GM18951 (cell line): ENCODE measurements around the gene APBB2.

Experiments used
- POLR2A ChIP-seq: IDR thresholded peaks from 4 replicates; pipeline ENCODE4 v1.6.1; 2011; ENCODE audit warnings: mild to moderate bottlenecking; ENCODE audit not compliant: insufficient read length, insufficient read depth; ENCODE audit errors: extremely low read depth
- in situ Hi-C: fragments of 300-500 bp; cut with MboI; formaldehyde crosslinking; loops from one replicate; pipeline ENCODE4 v1.12.0; 2022; ENCODE audit warnings: low sequenced_read_pairs, mixed read lengths, inconsistent platforms; ENCODE audit not compliant: unreplicated experiment

APBB2 gene

GRCh38 chr4:40991908-40992307, 222.4 kb downstream of the APBB2 start:
- TF ChIP-seq POLR2A = no peak
- in situ Hi-C loops = no loop called here

- no peak for TF ChIP-seq POLR2A
- in situ Hi-C loops = no loop called here
These were observed 223.5 kb downstream of the APBB2 start for GRCh38 chr4:40990899-40991265.

GRCh38 chr4:40990236-40990898, 224.0 kb downstream of the APBB2 start:
- in situ Hi-C loops = no loop called here
- no peak for TF ChIP-seq POLR2A

GRCh38 chr4:40987151-40987550, 227.2 kb downstream of the APBB2 start:
- in situ Hi-C loops = no loop called here
- no peak for TF ChIP-seq POLR2A

- in situ Hi-C loops = no loop called here
- TF ChIP-seq POLR2A = no peak
These were observed 228.0 kb downstream of the APBB2 start for GRCh38 chr4:40986375-40986774.

GRCh38 chr4:40984051-40984450, 230.3 kb downstream of the APBB2 start:
- no peak for TF ChIP-seq POLR2A

GRCh38 chr4:40980318-40980883, 233.9 kb downstream of the APBB2 start:
- in situ Hi-C loops = no loop called here

More at GRCh38 chr4:40984051-40984450, 230.3 kb downstream of the APBB2 start:
- in situ Hi-C loops = no loop called here

GRCh38 chr4:40978548-40978947, 235.8 kb downstream of the APBB2 start:
- in situ Hi-C loops = no loop called here

More at GRCh38 chr4:40980318-40980883, 233.9 kb downstream of the APBB2 start:
- no peak for TF ChIP-seq POLR2A

GRCh38 chr4:40976343-40976742, 238.0 kb downstream of the APBB2 start:
- TF ChIP-seq POLR2A = no peak
- in situ Hi-C loops = no loop called here

More at GRCh38 chr4:40978548-40978947, 235.8 kb downstream of the APBB2 start:
- TF ChIP-seq POLR2A = no peak

- in situ Hi-C loops = loop anchor here (5.0 kb wide), 1 partner anchor 245 kb away; no protein-coding TSS in a partner anchor
- TF ChIP-seq POLR2A = no peak
These were observed 241.6 kb downstream of the APBB2 start for GRCh38 chr4:40972722-40973121.

- in situ Hi-C loops = loop anchor here (5.0 kb wide), 1 partner anchor 246 kb away; no protein-coding TSS in a partner anchor
- TF ChIP-seq POLR2A = no peak
These were observed 243.0 kb downstream of the APBB2 start for GRCh38 chr4:40971338-40971737.

GRCh38 chr4:40969501-40969900, 244.8 kb downstream of the APBB2 start:
- no peak for TF ChIP-seq POLR2A
- in situ Hi-C loops = no loop called here

- TF ChIP-seq POLR2A = no peak
- in situ Hi-C loops = no loop called here
These were observed 246.8 kb downstream of the APBB2 start for GRCh38 chr4:40967550-40967949.

GRCh38 chr4:40966091-40966490, 248.3 kb downstream of the APBB2 start:
- no peak for TF ChIP-seq POLR2A
- in situ Hi-C loops = no loop called here
